HG03432 (cell line): ENCODE measurements around the gene CCDC174.

Experiments
- ATAC-seq: cut with Tn5 transposase; IDR thresholded peaks from one replicate; pipeline ENCODE4 v1.9.1; 2021; ENCODE audit warnings: mild to moderate bottlenecking, moderate library complexity; ENCODE audit not compliant: unreplicated experiment

Gene CCDC174

GRCh38 chr3:14698601-14699244, 47.2 kb downstream of the CCDC174 start:
- ATAC-seq, result no peak

- no peak for ATAC-seq
Measured at GRCh38 chr3:14699643-14700042, 48.1 kb downstream of the CCDC174 start.

- no peak for ATAC-seq
Measured at GRCh38 chr3:14700891-14701290, 49.3 kb downstream of the CCDC174 start.

GRCh38 chr3:14701676-14702075, 50.1 kb downstream of the CCDC174 start:
- ATAC-seq, result no peak

GRCh38 chr3:14703128-14703750, 51.7 kb downstream of the CCDC174 start:
- ATAC-seq, result no peak

- ATAC-seq, result no peak
Measured at GRCh38 chr3:14703791-14704190, 52.2 kb downstream of the CCDC174 start.

GRCh38 chr3:14706096-14706495, 54.5 kb downstream of the CCDC174 start:
- ATAC-seq, result no peak

GRCh38 chr3:14716591-14716990, 65.0 kb downstream of the CCDC174 start:
- no peak for ATAC-seq

GRCh38 chr3:14717307-14717706, 65.7 kb downstream of the CCDC174 start:
- ATAC-seq, result no peak

GRCh38 chr3:14718539-14718938, 67.0 kb downstream of the CCDC174 start:
- ATAC-seq, result peak; percentile 47

- ATAC-seq, result no peak
Measured at GRCh38 chr3:14719006-14719405, 67.4 kb downstream of the CCDC174 start.

- no peak for ATAC-seq
Measured at GRCh38 chr3:14721126-14721864, 69.7 kb downstream of the CCDC174 start.
